HCT116 (cell line): Measurements from ENCODE around the gene ACP7. TPM values are rescaled to one million over a fixed set of nuclear protein-coding genes. Genes with fewer than 3 reads are reported as not detected.
A peak's percentile ranks its signal among the peaks of the same experiment; 100 is the strongest.

Experiments used
- ATF3 ChIP-seq: IDR thresholded peaks from 2 replicates; pipeline ENCODE4 v1.6.1; 2012
- CEBPB ChIP-seq: IDR thresholded peaks from 2 replicates; pipeline ENCODE4 v1.6.1; 2012; ENCODE audit warnings: low read depth
- EGR1 ChIP-seq: IDR thresholded peaks from 2 replicates; pipeline ENCODE4 v1.6.1; 2012; ENCODE audit warnings: low read depth
- EZH2phosphoT487 ChIP-seq: fragments of 200-600 bp; IDR thresholded peaks from 2 replicates; pipeline ENCODE4 v1.6.1; 2018; ENCODE audit warnings: antibody characterized with exemption, borderline replicate concordance
- FOSL1 ChIP-seq: IDR thresholded peaks from 2 replicates; pipeline ENCODE4 v1.6.1; 2012; ENCODE audit warnings: low read depth
- MAX ChIP-seq: IDR thresholded peaks from 2 replicates; pipeline ENCODE4 v1.6.1; 2012
- REST ChIP-seq: IDR thresholded peaks from 2 replicates; pipeline ENCODE4 v1.6.1; 2012; ENCODE audit warnings: low read depth
- SRF ChIP-seq: IDR thresholded peaks from 2 replicates; pipeline ENCODE4 v1.6.1; 2012; ENCODE audit warnings: low read depth
- YY1 ChIP-seq: IDR thresholded peaks from 2 replicates; pipeline ENCODE4 v1.6.1; 2011; ENCODE audit warnings: low read length, low read depth, moderate library complexity, mild to moderate bottlenecking; ENCODE audit not compliant: insufficient replicate concordance; ENCODE audit errors: extremely low read depth
- total RNA-seq: library from RNA; stranded (reverse); gene quantifications from one replicate; pipeline ENCODE4 v1.2.1, GENCODE V29; 2021; ENCODE audit not compliant: unreplicated experiment
- TF ChIP-seq, protein P1 (sequence below): IDR thresholded peaks from 2 replicates; pipeline ENCODE4 v1.6.1; 2011; ENCODE audit warnings: mild to moderate bottlenecking, low read length, moderate library complexity; ENCODE audit not compliant: insufficient replicate concordance; ENCODE audit errors: extremely low read depth

Gene ACP7
- total RNA-seq, 1 experiment from 2014 or later: 4.7 TPM

DNA sequence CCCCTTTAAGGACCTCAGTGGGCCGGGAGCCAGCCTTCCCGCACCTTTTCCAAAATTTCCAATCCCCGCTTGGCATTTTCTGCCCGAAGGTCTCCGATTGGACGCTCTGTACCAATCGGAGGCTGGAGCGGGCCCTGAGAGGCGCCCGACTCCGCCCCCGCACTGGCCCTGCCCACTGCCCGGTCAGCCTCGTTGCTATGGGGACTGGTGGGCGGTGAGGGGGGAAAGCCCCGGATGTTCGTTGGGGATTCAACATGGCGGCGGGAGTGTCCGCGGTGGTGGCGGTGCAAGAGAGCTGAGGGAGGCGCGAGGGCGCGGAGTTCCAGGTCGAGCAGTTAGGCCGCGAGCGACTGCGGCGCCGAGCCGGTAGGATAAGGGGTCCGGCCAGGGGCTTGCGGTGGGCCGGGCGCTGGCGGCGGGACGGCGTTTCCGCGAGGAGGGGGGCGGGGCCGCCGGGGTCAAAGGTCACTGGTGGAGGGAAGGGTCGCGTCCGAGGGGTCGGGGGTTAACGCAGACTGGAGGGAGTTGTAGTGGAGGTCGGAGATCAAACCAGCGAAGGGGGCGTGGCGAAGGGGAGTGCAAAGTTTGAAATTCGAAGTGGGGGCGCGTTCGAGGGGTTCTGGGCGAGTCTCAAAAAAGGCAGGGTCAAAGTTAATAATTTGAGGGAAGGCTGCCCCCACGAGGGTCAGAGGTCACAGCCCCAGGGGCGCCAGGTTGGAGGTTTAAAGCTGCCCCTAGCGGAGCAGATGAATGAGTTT, 41.6 kb downstream of the ACP7 start, which contains the start of gene PAK4 (continued):
- TF ChIP-seq, protein P1, sequence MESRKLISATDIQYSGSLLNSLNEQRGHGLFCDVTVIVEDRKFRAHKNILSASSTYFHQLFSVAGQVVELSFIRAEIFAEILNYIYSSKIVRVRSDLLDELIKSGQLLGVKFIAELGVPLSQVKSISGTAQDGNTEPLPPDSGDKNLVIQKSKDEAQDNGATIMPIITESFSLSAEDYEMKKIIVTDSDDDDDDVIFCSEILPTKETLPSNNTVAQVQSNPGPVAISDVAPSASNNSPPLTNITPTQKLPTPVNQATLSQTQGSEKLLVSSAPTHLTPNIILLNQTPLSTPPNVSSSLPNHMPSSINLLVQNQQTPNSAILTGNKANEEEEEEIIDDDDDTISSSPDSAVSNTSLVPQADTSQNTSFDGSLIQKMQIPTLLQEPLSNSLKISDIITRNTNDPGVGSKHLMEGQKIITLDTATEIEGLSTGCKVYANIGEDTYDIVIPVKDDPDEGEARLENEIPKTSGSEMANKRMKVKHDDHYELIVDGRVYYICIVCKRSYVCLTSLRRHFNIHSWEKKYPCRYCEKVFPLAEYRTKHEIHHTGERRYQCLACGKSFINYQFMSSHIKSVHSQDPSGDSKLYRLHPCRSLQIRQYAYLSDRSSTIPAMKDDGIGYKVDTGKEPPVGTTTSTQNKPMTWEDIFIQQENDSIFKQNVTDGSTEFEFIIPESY: no peak
- TF ChIP-seq REST: no peak
- no peak for TF ChIP-seq FOSL1
- no peak for TF ChIP-seq EZH2phosphoT487
- peak; percentile 93 for TF ChIP-seq YY1
- peak; percentile 99 for TF ChIP-seq EGR1
- no peak for TF ChIP-seq ATF3
- no peak for TF ChIP-seq CEBPB
- TF ChIP-seq SRF: no peak
- peak; percentile 14; the same call in 1 of the 2 replicates for TF ChIP-seq MAX
